UCSD-AML1 (cell line): ENCODE results near the gene SHLD1.

ENCODE experiments used
- DNase-seq: peaks from one replicate; lab custom pipeline; 2025; ENCODE audit not compliant: unreplicated experiment; lab: John Stamatoyannopoulos, UW

Gene SHLD1

DNA sequence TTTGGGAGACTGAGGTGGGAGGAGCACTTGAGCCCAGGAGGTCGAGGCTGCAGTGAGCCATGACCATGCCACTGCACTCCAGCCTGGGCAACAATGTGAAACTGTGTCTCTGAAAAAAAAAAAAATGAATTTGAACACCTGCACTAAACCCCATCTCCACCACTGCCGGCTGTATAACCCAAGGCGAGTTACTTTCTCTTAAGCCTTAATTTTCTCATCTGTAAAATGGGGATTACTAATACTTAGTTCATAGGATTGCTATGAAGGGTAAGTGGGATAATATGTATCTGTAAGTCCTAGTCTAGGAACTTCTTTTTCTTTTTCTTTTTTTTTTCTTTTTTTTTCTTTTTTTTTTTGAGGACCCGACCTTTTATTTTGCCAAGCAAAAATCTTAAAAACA, 61.5 kb downstream of the SHLD1 start:
- DNase-seq = no peak

DNA sequence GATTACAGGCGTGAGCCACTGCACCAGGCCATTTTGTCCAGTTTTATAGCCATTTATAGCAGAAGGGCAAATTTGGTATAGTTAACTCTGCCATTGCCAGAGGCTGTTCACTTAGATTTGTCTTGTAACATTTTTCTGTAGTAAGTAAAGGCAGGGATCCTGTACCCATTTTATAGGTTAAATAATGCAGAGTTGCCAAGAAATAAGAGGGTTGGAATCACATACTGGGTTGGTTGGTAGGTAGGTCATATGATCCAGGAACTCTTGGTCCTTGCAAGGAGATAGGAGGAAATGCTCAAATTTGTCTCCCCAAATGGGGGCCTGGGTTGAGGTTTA, 68.1 kb downstream of the SHLD1 start:
- DNase-seq = no peak

DNA sequence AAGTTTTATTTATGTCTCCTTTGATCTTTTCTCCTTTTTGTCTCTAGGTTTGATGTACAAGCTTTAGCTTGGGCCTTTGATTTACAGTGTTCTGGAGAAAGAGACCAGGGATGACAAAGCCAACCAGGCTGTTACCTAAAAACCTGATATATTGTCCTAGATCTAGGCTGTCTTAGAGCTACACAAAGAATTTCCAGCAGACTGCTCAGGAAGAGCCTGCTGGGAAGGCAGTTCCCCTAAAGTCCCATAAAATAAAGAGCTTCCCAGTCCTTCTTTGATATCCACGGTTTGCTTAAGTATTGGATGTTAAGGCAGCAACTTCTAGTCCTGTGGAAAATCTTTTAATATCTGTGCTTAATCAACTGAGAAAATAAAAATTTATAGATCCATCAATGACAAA, 70.5 kb downstream of the SHLD1 start:
- no peak for DNase-seq

DNA sequence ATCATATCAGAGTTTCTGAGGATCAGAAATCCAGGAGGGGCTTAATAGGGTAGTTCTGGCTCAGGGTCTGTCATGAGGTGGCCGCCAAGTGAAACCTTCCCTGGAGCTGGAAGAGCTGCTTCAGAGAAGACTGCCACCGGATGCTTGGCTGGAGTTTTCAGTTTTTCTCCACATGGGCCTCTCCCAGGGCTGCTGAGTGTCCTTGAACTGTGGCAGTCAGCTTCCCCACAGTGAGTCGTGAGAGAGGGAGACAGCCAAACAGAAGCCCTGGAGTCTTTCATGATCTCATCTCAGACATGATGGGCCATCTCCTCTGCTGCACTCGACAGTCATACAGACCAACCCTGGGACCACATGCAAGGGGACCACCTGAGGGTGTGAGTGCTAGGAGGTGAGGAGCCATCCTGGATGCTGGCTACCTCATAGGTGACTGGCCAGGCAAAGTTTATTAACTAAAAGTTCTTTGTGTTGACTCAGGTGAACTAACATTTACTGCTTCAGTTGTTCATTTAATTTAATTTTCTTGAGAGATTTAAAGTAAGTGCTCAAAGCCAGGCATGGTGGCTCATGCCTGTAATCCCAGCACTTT, 71.5 kb downstream of the SHLD1 start:
- DNase-seq = no peak

DNA sequence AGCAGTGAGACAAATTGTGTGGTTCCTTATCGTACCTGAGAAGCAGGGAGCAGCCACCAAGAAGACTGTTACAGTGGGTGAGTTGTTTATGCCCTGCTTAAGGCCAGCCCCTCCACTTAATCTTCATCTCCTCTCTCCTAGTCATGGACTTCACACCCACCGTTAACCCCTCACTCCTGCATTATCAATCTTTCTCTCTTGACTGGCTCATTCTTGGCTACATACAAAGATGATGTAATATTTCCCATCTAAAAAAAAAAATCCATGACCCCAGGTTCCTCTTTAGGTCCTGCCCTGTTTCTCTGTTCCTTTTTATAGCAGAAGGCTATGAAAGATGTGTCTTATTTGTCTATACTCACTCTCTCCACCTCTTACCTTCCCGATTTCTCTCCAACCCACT, 72.4 kb downstream of the SHLD1 start:
- DNase-seq = no peak

DNA sequence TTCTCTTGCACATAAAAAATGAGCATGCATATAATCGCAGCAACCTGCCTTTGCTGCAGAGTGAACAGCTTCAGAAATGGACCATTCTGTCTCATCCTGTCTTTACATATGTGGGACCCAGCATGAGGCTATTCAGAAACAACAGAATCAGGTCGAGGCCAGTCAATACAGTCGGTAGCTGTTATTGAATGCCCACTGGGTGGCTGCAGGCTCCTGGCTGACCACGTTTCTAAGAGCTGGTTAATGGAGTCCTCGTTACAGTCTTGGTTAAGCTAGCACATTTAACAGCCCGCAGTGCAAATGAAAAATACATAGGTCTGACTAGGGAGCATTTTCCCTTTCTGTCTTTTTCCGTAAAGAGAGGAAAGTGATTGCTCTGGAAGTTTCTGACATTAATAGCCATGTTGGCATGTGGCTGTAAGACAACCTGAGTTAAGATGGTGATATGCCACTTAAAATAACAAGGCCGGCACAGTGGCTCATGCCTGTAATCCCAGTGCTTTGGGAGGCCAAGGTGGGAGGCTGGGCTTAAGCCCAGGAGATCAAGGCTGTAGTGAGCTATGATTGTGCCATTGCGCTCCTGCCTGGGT, 75.0 kb downstream of the SHLD1 start:
- no peak for DNase-seq

DNA sequence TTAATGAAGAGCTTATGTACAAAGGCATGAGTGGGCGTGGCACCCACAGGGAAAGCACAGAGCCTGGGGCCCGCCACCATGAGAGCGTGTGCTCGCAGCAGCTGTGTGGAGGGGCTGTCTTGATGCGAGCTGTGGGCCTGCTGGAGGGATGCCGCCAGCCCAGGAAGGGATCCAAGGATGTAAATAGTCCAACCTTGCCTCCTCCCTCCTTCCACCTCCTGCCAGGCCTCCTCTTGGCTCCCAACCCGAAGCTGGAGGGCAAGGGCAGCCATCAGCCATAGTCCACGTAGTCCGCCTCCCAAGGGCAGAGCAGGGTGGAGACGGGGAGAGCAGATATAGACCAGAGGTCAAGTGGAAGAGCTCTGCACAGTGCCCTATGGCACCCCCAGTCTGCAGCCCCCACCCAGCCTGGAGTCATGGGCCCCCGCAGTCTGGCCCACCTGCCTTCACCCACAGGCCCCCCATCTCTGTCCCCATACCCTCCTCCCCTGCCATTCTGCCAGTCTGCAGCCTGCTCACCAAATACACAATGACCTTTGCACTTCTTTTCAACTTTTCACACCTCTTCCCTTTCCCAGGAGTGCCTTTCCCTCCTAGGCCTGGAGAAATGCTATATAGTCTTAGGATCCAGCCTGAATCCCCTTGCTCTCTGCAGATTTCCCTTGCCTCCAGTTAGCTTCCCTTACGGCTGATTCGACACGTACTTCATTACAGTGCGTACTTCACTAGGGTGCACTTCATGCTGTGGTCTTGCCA, 77.1 kb downstream of the SHLD1 start:
- no peak for DNase-seq

DNA sequence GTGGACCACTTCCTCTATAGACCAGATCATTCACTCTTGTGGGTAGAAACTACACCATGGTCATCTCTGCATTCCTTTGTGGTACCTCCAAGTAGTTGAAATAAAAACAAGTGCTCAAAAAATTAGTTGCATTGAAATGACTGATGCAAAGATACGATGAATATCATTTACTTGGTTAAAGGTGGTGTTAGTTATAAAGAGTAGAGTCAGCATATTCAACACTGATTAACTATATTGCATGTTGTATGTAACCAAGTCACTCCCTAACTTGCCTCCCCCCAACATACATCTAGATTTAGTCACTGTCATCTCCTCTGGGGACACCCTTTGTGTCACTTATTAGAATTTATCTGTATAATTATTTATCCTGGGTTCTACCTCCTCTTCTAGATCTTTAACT, 77.7 kb downstream of the SHLD1 start:
- DNase-seq = no peak

DNA sequence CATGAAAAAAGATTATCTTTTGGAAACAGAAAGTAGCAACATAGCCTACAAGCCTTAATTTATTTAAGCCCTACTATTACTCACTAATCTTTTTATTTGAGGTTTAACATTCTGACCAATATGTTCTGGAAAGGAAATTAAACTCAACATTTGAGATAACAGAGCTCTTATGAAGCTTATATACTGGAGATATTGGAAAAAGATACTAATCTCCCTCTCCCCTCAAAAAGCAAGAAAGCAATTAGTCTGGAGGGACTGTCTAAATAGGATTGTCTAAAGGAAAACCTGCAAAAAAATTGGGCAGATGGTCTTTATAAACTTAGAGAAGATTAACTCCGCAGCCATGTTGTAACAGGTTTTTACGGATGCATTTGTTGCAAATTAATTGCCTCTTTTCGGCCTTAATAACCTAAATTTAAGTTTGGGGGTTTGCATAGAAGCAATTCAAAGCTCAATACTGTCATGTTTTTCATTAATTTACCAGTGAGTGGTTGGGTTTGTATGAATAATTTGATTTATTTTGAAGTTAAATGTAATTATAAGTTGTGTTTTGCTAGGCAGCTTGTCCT, 79.1 kb downstream of the SHLD1 start:
- DNase-seq = no peak

DNA sequence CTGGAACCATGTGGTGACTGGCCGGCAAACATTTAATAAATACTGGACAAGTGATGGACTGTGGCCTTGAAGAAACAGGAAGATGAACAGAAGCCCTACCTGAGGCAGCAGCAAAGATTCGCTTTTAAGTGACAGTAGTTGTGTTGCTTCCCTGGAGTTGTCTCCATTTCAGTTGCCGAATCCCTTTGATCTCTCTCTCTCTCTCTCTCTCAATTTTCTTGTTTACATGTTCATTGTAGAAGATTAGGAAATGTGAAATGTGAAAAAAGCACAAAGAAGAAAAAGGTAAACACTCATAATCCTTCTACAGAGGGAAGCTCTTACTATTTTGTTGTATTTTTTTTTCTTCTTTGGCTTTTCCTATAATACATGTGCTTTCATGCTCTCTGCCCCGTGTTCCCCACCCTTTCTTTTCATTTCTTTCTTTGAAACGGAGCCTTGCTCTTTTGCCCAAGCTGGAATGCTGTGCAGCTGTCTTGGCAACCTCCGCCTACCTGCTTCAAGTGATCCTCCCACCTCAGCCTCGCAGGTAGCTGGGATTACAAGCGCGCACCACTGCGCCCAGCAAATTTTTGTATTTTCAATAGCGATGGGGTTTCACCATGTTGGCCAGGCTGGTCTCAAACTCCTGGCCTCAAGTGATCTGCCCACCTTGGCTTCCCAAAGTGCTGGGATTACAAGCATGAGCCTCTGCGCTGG, 81.5 kb downstream of the SHLD1 start:
- DNase-seq = no peak

DNA sequence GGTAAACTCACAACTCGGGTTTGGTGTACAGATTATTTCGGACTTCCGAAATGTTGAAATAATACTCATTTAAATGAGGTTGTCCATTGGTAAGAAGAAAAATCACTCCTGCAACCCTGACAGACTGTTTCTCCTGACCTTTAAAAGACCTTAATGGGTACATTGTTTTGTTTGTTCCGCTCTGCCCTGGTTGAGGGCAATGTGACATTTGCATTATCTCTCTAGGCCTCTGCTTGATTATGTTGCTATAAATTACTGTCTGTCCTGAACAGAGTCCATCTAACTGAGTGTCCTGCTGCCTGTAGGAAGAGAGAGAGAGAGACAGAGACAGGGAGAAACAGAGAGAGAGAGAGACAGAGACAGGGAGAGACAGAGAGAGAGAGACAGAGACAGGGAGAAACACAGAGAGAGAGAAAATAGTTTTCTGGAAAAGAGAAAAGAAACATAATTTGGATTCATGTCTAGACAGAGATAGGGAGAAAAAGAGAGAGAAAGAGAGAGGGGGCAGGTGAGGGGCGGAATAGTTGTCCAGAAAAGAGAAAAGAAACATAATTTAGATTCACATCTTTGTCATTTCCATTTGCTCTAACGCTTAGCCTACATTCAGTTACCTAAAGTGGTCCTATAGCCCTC, 83.2 kb downstream of the SHLD1 start:
- DNase-seq = no peak

DNA sequence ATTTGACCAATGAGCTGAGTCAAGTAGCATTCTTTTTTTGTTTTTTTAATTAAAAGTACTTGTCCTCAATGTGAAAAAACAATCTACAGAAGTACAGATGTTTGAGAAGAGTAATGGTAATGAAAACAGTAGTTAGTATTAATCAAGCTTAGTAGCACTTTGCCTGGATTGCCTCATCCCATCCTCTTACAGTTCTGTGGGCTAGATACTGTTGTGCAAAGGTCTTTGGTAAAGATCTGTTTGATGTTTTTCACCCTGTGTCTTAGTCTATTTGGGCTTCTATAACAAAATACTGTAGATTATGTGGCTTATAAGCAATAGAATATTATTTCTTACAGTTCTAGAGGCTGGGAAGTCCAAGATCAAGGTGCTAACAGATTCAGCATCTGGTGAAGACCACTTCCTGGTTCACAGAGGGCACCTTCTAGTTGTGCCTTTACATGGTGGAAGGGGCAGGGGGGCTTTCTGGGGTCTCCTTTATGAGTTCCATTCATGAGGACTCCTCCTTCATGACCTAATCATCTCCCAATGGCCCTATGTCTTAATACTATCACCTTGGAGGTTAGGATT, 84.3 kb downstream of the SHLD1 start:
- no peak for DNase-seq

DNA sequence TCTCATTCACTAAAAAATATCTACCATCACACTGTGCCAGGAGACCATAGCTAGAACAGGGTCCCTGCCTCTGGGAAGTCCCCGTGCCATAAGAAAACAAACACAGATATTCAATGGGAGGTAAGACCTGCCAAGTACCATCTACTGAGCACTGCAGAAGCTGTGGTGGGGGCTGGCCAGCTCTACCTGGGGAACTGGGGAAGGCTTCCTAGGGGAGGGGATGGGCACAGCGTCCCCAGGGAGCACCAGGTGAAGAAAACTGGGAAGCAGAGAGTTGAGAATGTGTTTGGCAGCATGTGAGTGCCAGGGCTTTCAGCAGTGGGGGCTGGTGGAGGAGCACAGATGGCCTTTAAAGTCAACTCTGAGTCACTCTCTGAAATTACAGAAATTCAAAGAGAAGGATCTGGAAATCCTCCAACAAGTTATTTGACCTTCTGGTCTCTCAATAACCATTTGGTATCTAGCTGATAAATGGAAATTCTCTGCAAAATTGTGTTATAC, 85.2 kb downstream of the SHLD1 start:
- no peak for DNase-seq

DNA sequence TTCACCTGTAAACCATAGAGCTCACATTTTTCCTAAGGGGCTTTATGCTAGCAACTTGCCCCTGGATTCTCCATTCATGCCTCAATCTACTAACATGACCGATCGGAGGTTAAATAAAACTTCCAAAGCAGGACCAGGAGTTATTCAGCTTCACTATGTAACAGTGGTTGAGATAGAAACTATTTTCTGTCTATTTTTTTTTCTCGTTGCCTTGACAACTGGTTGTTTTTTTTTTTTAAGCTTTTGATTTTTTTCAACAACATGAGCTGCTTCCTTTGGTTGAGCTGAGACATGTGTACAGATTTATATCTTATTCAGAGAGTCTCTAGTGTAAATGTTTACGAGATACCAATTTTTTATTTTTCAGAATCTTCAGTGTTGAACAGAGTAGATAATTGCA, 85.7 kb downstream of the SHLD1 start:
- no peak for DNase-seq

DNA sequence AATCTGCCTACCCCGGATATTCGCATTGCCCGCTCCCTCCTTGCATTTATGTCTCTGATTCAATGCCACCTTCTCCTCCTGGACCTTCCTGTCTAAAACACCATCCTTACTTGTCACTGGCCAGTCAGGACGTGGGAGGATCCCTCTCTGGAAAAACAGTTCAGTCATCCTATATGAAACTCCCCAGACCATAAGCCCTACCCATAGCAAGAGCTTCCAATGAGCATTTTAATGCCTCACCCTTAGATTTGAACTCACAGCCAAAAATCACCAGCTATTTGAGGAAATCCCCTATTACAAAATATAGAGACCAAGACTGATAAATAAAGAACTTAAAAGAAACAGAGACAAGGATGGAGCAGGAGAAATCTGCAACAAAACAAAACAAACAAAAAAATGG, 86.4 kb downstream of the SHLD1 start:
- DNase-seq = no peak

DNA sequence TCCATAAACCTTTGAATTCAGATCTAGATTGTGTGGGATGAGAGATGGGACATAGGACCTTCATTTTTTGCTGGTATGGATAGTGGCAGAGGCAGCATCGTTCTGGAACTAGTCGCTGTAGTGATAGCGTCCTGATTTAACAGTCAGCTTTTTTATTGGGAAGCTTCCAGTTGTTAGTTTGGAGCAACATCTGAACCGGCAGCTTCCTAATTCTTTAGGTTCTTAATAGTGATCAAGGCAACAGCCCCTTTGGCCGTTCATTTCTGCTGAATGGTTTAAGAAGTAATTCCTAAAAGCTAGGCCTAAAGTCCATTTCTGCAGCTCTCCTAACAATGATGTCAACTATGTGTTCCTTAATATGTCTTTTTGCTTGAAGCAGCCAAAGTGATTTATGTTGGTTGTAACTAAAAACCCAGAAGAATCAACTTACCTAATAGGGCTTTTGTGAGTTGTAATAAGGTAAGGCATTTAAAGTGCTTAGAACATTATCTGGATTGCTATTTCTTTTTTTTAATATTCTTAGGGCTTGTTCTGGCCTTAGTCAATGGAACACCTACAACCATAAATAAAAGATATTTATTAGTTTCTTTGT, 90.3 kb downstream of the SHLD1 start:
- no peak for DNase-seq

DNA sequence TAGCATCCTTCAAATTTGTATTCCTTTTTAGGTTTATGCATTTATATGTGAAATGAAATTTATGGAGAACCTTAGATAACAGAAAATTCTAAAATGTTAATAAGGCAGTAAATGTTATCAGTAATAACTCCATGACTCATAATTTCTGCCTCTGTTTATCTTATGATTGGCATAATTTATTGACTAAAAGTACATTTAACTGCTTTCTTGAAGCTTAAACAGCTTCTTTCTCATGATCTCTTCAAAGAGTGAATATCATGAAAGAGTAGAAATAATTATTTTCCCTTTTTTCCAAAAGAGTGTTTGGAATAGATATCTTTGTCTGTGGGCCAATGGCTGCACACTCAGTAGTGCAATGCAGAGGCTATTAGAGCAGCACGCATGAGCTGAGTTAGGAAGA, 91.3 kb downstream of the SHLD1 start:
- DNase-seq = no peak

DNA sequence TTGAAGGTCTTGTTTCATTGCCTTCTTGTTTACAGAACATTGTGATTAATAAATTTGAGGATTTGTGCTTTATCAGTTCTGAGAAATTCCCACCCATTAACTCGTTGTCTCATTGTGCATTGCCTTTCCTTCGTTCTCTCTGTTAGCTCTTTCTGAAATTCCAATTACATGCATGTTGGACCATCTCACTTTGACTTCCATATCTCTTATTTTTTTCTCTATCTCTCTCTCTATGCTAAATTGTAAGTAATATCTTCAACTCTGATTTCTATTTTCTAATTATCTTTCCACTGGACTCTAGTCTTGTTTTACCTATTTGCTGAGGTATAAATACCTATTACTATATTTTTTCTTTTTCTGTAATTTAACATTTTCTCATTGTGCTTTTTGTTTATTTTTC, 92.3 kb downstream of the SHLD1 start:
- DNase-seq = no peak

DNA sequence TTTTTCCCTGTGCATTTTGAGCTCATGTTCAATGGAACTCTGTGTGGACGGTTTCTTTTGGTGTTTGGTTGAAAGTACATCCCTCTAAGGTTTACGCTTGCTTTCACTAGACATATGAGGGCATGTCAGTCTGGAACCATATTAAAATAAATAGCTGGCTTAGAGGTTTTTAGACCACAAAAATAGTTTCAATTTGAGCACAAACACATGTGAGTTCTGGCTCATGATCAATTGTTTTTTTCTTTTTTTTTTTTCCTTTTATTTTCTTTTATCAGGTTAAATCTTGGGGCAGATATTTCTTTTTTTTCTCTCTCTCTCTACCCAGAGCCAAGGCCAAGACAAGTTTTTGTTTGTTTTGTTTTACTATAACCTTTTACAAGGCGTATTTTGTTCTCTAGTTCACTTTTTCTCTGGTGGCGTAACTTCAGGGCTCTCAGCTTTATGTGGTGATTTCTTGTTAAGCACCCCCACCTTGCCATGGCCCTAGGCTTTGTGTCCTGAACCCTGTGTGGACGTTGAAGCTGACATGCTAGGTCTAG, 92.9 kb downstream of the SHLD1 start:
- DNase-seq = no peak

DNA sequence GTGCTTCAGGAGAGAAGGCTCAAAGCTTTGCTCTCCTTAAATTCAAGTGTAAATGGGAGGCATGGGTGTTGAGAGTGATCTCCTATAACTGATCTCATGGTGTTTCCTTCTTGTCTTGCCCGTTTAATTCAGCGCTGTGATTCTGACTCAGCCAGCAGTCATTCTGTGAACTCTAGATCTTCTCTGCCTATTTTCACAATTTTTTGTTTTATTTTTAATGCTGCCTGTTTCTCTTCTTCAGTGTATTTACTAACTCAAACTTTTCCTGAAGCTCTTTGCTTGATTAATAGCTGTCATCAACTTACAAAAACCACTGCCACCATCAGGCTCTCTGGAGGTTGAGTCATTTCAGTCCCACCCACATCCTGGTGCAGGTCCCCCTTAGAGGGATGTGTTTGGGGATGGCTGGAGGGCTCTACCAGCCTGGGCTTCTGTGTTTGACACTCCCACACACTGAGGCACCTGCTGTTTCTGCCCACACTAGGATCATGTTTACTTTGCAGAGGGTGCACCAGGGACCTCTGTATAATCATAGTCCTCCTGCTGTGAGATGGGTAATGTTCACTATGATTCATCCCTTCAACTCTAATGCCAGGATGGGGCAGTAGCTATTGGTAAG, 94.0 kb downstream of the SHLD1 start:
- DNase-seq = peak; percentile 22
